OCI-LY3 (cell line): ENCODE data around the gene YIPF5.

Experiments used
- H2AFZ ChIP-seq: fragments of 200-600, 300-600 bp; shearing (Covaris generic); 2 replicates; pipeline ENCODE4 v1.6.0; 2014; ENCODE audit warnings: antibody characterized with exemption, low read depth, low read length
- H3K27ac ChIP-seq: fragments of 200-600, 300-600 bp; sonication (generic); 2 replicates; pipeline ENCODE4 v1.5.1; 2014; ENCODE audit warnings: mild to moderate bottlenecking, low read length, moderate library complexity, mixed read lengths
- H3K27me3 ChIP-seq: fragments of 200-600, 300-600 bp; sonication (generic); 2 replicates; pipeline ENCODE4 v1.6.1; 2014; ENCODE audit warnings: low read depth, low read length, mixed read lengths
- H3K36me3 ChIP-seq: fragments of 200-600, 300-600 bp; sonication (generic); replicated peaks from 2 replicates; pipeline ENCODE3; 2014; ENCODE audit warnings: low read depth, low read length, mixed read lengths
- H3K4me1 ChIP-seq: fragments of 300-600, 200-600 bp; sonication (generic); 2 replicates; pipeline ENCODE4 v1.6.1; 2014; ENCODE audit warnings: low read length, mixed read lengths
- H3K4me2 ChIP-seq: fragments of 200-600, 300-600 bp; sonication (generic); 2 replicates; pipeline ENCODE4 v1.6.1; 2014; ENCODE audit warnings: low read length, mixed read lengths
- H3K4me3 ChIP-seq: fragments of 300-600, 200-600 bp; sonication (generic); 2 replicates; pipeline ENCODE4 v1.5.1; 2014; ENCODE audit warnings: antibody characterized with exemption, mild to moderate bottlenecking, low read length, moderate library complexity
- H3K79me2 ChIP-seq: fragments of 300-600, 200-600 bp; shearing (Covaris generic); 2 replicates; pipeline ENCODE4 v1.6.1; 2014; ENCODE audit warnings: mild to moderate bottlenecking, low read length, mixed read lengths
- H3K9ac ChIP-seq: fragments of 300-600, 200-600 bp; shearing (Covaris generic); 2 replicates; pipeline ENCODE4 v1.6.0; 2014; ENCODE audit warnings: mild to moderate bottlenecking, low read length, moderate library complexity
- H3K9me3 ChIP-seq: fragments of 200-600, 300-600 bp; shearing (Covaris generic); 2 replicates; pipeline ENCODE4 v1.6.1; 2014; ENCODE audit warnings: low read length, mixed read lengths; ENCODE audit not compliant: insufficient read depth
- H4K20me1 ChIP-seq: fragments of 200-600, 300-600 bp; sonication (generic); 2 replicates; pipeline ENCODE4 v1.6.1; 2016; ENCODE audit warnings: low read length, mixed read lengths; ENCODE audit not compliant: insufficient read depth
- CTCF ChIP-seq: fragments of 200-600, 300-600 bp; sonication (generic); IDR thresholded peaks from 2 replicates; pipeline ENCODE4 v1.5.1; 2014; ENCODE audit warnings: antibody characterized with exemption, low read length, low read depth
- EZH2phosphoT487 ChIP-seq: fragments of 200-600 bp; shearing (Covaris generic); IDR thresholded peaks from 2 replicates; pipeline ENCODE4 v1.6.1; 2018; ENCODE audit warnings: antibody characterized with exemption, mixed run types, low read depth

The YIPF5 gene

GRCh38 chr5:144117412-144117811, 53.0 kb downstream of the YIPF5 start:
- TF ChIP-seq CTCF (no peak), EZH2phosphoT487 (no peak)

DNA sequence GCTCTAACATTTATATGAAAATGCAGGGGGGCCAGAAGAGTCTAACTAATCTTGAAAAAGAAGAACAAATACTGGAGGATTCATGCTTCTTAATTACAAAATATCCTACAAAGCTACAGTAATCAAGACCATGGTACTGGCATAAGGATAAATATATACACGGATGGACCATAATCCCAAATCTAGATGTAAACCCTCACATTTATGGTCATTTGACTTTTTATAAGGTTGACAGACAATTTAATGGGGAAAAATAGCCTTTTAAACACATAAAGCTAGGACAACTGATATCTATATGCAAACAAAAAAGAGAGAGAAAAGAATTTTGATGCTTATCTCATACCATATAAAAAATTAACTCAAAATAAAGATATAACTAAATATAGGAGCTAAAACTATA, 55.9 kb downstream of the YIPF5 start:
- no peaks in the 10 kb centered on the region for H3K4me1 ChIP-seq
- TF ChIP-seq CTCF (no peak), EZH2phosphoT487 (no peak)
- H3K79me2 ChIP-seq = no peaks in the 10 kb centered on the region
- no peaks in the 10 kb centered on the region for H3K27me3 ChIP-seq
- H3K4me2 ChIP-seq = no peak overlapping the region
- H4K20me1 ChIP-seq = no peaks in the 10 kb centered on the region
- H3K9me3 ChIP-seq = no peaks in the 10 kb centered on the region
- no peak overlapping the region for H3K9ac ChIP-seq
- no peak overlapping the region for H3K27ac ChIP-seq
- no peak overlapping the region for H3K4me3 ChIP-seq
- no peak overlapping the region for H2AFZ ChIP-seq
- H3K36me3 ChIP-seq = no peaks in the 10 kb centered on the region

More at GRCh38 chr5:144117412-144117811, 53.0 kb downstream of the YIPF5 start:
- Histone ChIP-seq H3K4me2 (no peak overlapping the region), H3K9me3 (no peaks in the 10 kb centered on the region), H3K9ac (no peak overlapping the region), H4K20me1 (no peaks in the 10 kb centered on the region), H3K27ac (no peak overlapping the region), H3K36me3 (no peaks in the 10 kb centered on the region), H3K4me1 (no peaks in the 10 kb centered on the region), H3K79me2 (no peaks in the 10 kb centered on the region), H3K4me3 (no peak overlapping the region), H2AFZ (no peak overlapping the region), H3K27me3 (no peaks in the 10 kb centered on the region)
